IMR-90 (cell line): ENCODE results near the gene AIDA. TPM values are rescaled to one million over a fixed set of nuclear protein-coding genes. Genes with fewer than 3 reads are reported as not detected.
A peak's percentile ranks its signal among the peaks of the same experiment; 100 is the strongest.

Experiments
- ATAC-seq: fragments of 200-7000 bp; cut with Tn5 transposase; 2 replicates; pipeline ENCODE4 v1.9.1; 2020; ENCODE audit warnings: low read depth, mild to moderate bottlenecking, moderate library complexity
- Bru-seq: library from RNA; stranded (reverse); fragments of 400-500 nt; gene quantifications from one replicate; lab custom pipeline; 2021; lab: Mats Ljungman, UMichigan
- BruChase-seq, 2 experiments: library from RNA; stranded (reverse); fragments of 400-500 nt; gene quantifications; one replicate each; lab custom pipeline; 2021; lab: Mats Ljungman, UMichigan
- BruUV-seq: library from RNA; stranded (reverse); fragments of 400-500 nt; replicated peaks from 2 replicates; lab custom pipeline; 2021; lab: Mats Ljungman, UMichigan
- CTCF ChIA-PET: fragments of 300-600 bp; formaldehyde crosslinking; extraction: SDS; loops from one replicate; lab custom pipeline; 2021; ENCODE audit warnings: antibody characterized with exemption; lab: Yijun Ruan, JAX
- POLR2A ChIA-PET: fragments of 300-600 bp; sonication (Branson Sonifier 250); formaldehyde crosslinking; loops from one replicate; lab custom pipeline; 2022; ENCODE audit warnings: antibody characterized with exemption; ENCODE audit not compliant: unreplicated experiment; lab: Charles Lee
- DNase-seq: peaks from one replicate; pipeline ENCODE4 v3.0.0; 2013
- H2AFZ ChIP-seq: replicated peaks from 2 replicates; pipeline ENCODE3; 2013; ENCODE audit warnings: low read length, mild to moderate bottlenecking; ENCODE audit not compliant: poor library complexity
- H2AK5ac ChIP-seq: 2 replicates; pipeline ENCODE4 v1.6.1; 2013; ENCODE audit warnings: low read depth, low read length, inconsistent platforms
- H2AK9ac ChIP-seq: replicated peaks from 2 replicates; pipeline ENCODE3; 2013; ENCODE audit warnings: mild to moderate bottlenecking, low read depth, low read length, moderate library complexity; ENCODE audit not compliant: poor library complexity
- H2BK120ac ChIP-seq: 2 replicates; pipeline ENCODE4 v1.6.1; 2013; ENCODE audit warnings: low read depth, low read length, inconsistent platforms
- H2BK15ac ChIP-seq: 3 replicates; pipeline ENCODE4 v1.6.1; 2013; ENCODE audit warnings: low read depth, low read length, inconsistent platforms
- H2BK20ac ChIP-seq: 2 replicates; pipeline ENCODE4 v1.6.1; 2013; ENCODE audit warnings: low read depth, mild to moderate bottlenecking, inconsistent platforms, low read length, moderate library complexity
- H2BK5ac ChIP-seq: 2 replicates; pipeline ENCODE4 v1.6.1; 2013; ENCODE audit warnings: mild to moderate bottlenecking, low read depth, low read length, inconsistent platforms; ENCODE audit not compliant: poor library complexity, severe bottlenecking
- H3K14ac ChIP-seq: replicated peaks from 2 replicates; pipeline ENCODE4 v1.6.1; 2013; ENCODE audit warnings: low read depth, low read length, inconsistent platforms
- H3K18ac ChIP-seq: 2 replicates; pipeline ENCODE4 v1.6.1; 2013; ENCODE audit warnings: low read depth, low read length, control low read depth
- H3K23ac ChIP-seq: 2 replicates; pipeline ENCODE4 v1.6.1; 2013; ENCODE audit warnings: low read depth, low read length, inconsistent platforms
- H3K27ac ChIP-seq: 2 replicates; pipeline ENCODE4 v1.5.1; 2013; ENCODE audit warnings: mild to moderate bottlenecking, control low read depth, low read length; ENCODE audit not compliant: insufficient read depth
- H3K27me3 ChIP-seq: 2 replicates; pipeline ENCODE4 v1.6.1; 2013; ENCODE audit warnings: low read length; ENCODE audit not compliant: control insufficient read depth, insufficient read depth
- H3K36me3 ChIP-seq: 2 replicates; pipeline ENCODE4 v1.6.1; 2013; ENCODE audit warnings: low read length, mixed read lengths; ENCODE audit not compliant: control insufficient read depth, insufficient read depth
- H3K4ac ChIP-seq: 2 replicates; pipeline ENCODE4 v1.6.1; 2013; ENCODE audit warnings: low read depth, low read length, inconsistent platforms
- H3K4me1 ChIP-seq: 2 replicates; pipeline ENCODE4 v1.6.1; 2013; ENCODE audit warnings: low read length, mixed read lengths; ENCODE audit not compliant: control insufficient read depth, insufficient read depth
- H3K4me2 ChIP-seq: 2 replicates; pipeline ENCODE4 v1.6.1; 2013; ENCODE audit warnings: low read depth, mild to moderate bottlenecking, control low read depth, low read length, moderate library complexity
- H3K4me3 ChIP-seq: 2 replicates; pipeline ENCODE4 v1.5.1; 2013; ENCODE audit warnings: low read depth, mild to moderate bottlenecking, control low read depth, low read length, moderate library complexity; ENCODE audit not compliant: insufficient read depth
- H3K56ac ChIP-seq: 2 replicates; pipeline ENCODE4 v1.6.1; 2013; ENCODE audit warnings: low read length, inconsistent platforms; ENCODE audit not compliant: insufficient read depth; ENCODE audit errors: extremely low read depth
- H3K79me1 ChIP-seq, 2 experiments: 2 replicates each; pipeline ENCODE4 v1.6.1; 2013; ENCODE audit warnings: low read length in 2 of 2, inconsistent platforms in 1 of 2, low read depth in 1 of 2
- H3K9ac ChIP-seq: 2 replicates; pipeline ENCODE4 v1.6.1; 2013; ENCODE audit warnings: low read depth, low read length, control low read depth
- H3K9me1 ChIP-seq: 2 replicates; pipeline ENCODE4 v1.6.1; 2013; ENCODE audit warnings: low read length, inconsistent platforms; ENCODE audit not compliant: insufficient read depth
- H3K9me3 ChIP-seq: 2 replicates; pipeline ENCODE4 v1.6.1; 2013; ENCODE audit warnings: low read length; ENCODE audit not compliant: control insufficient read depth, insufficient read depth
- H4K20me1 ChIP-seq: 2 replicates; pipeline ENCODE4 v1.6.1; 2013; ENCODE audit warnings: low read length, inconsistent platforms; ENCODE audit not compliant: insufficient read depth
- H4K5ac ChIP-seq: 2 replicates; pipeline ENCODE4 v1.6.1; 2013; ENCODE audit warnings: mild to moderate bottlenecking, low read depth, low read length, control low read depth
- H4K8ac ChIP-seq, 2 experiments: 2 replicates each; pipeline ENCODE4 v1.6.1; 2013; ENCODE audit warnings: low read depth in 2 of 2, low read length in 2 of 2, control low read depth in 1 of 2, inconsistent platforms in 1 of 2
- H4K91ac ChIP-seq: 2 replicates; pipeline ENCODE4 v1.6.1; 2013; ENCODE audit warnings: low read depth, low read length, inconsistent platforms; ENCODE audit not compliant: insufficient read depth
- CEBPB ChIP-seq: IDR thresholded peaks from 2 replicates; pipeline ENCODE4 v1.6.1; 2012; ENCODE audit warnings: low read depth, low read length, improper control_type of control experiment
- CHD1 ChIP-seq: IDR thresholded peaks from 2 replicates; pipeline ENCODE4 v1.6.1; 2012; ENCODE audit warnings: low read depth, low read length, improper control_type of control experiment
- CTCF ChIP-seq: conservative IDR thresholded peaks from 2 replicates; pipeline ENCODE4 v1.5.1; 2012; ENCODE audit warnings: mild to moderate bottlenecking, low read depth, low read length, improper control_type of control experiment
- MAFK ChIP-seq: IDR thresholded peaks from 2 replicates; pipeline ENCODE4 v1.6.1; 2012; ENCODE audit warnings: low read depth, low read length, improper control_type of control experiment
- NFE2L2 ChIP-seq: fragments of 150-350 bp; IDR thresholded peaks from 2 replicates; pipeline ENCODE4 v1.6.1; 2016; ENCODE audit warnings: low read depth, mild to moderate bottlenecking, low read length
- POLR2A ChIP-seq: IDR thresholded peaks from 2 replicates; pipeline ENCODE4 v1.6.1; 2012; ENCODE audit warnings: mild to moderate bottlenecking, low read depth, low read length
- RFX5 ChIP-seq: IDR thresholded peaks from 2 replicates; pipeline ENCODE4 v1.8.0; 2012; ENCODE audit warnings: low read depth, mild to moderate bottlenecking, low read length, moderate library complexity
- SMC3 ChIP-seq: fragments of 150-350 bp; IDR thresholded peaks from 2 replicates; pipeline ENCODE4 v1.6.1; 2016; ENCODE audit warnings: low read depth, mild to moderate bottlenecking, antibody characterized with exemption, low read length, moderate library complexity
- USF2 ChIP-seq: fragments of 150-350 bp; IDR thresholded peaks from 2 replicates; pipeline ENCODE4 v1.6.1; 2017; ENCODE audit warnings: mild to moderate bottlenecking, antibody characterized with exemption, low read length, low read depth
- WGBS, 2 experiments: methylation state at CpG; one replicate each; pipeline versions ENCODE4 v1.1.5 to v1.1.7; 2013; ENCODE audit warnings: missing lambda C conversion rate in 2 of 2; ENCODE audit not compliant: insufficient read length in 1 of 2; ENCODE audit errors: extremely low coverage in 2 of 2; 5-methylcytosine and 5-hydroxymethylcytosine counted together
- dilution Hi-C: fragments of 300-500 bp; cut with HindIII; formaldehyde crosslinking; loops from one replicate; pipeline ENCODE4 v1.14.3; 2018; ENCODE audit warnings: low sequenced_read_pairs; ENCODE audit not compliant: unreplicated experiment
- in situ Hi-C: fragments of 300-500 bp; cut with MboI; formaldehyde crosslinking; loops from 3 replicates; pipeline ENCODE4 v1.14.3; 2019; ENCODE audit warnings: low sequenced_read_pairs, inconsistent platforms, mixed read lengths
- intact Hi-C: fragments of 100-400 bp; cut with micrococcal nuclease; formaldehyde crosslinking; loops from 2 replicates; pipeline ENCODE4 v1.10.0; 2022
- long read RNA-seq: library from polyadenylated mRNA; unstranded; transcript quantifications from one replicate; pipeline ENCODE4 v2.0.0, GENCODE V29; 2021; ENCODE audit not compliant: unreplicated experiment
- polyA plus RNA-seq, 3 experiments: library from polyadenylated mRNA; depleted of rRNA; stranded (reverse); fragments of >200 nt; gene quantifications; 2 replicates each; pipeline ENCODE4 v1.2.3, GENCODE V29; 2012; ENCODE audit warnings: low replicate concordance in 1 of 3
- total RNA-seq: library from RNA; depleted of rRNA; stranded (reverse); fragments of >200 nt; gene quantifications from 2 replicates; pipeline ENCODE4 v1.2.3, GENCODE V29; 2012; rRNA removed
- TF ChIP-seq, protein P1 (sequence below): fragments of 150-350 bp; IDR thresholded peaks from 2 replicates; pipeline ENCODE4 v1.6.1; 2016; ENCODE audit warnings: low read depth, mild to moderate bottlenecking, low read length, moderate library complexity, borderline replicate concordance

Gene AIDA
- total RNA-seq (47.9 and 71.4 TPM in 2 replicates), polyA plus RNA-seq (2012; rRNA removed) (34.3 and 48.6 TPM in 2 replicates), Bru-seq, nascent RNA (percentile 62 among the genes with signal in this experiment), BruChase-seq, experiment 1, labeled RNA remaining after a 6-hour chase (percentile 67 among the genes with signal in this experiment), BruChase-seq, experiment 2, labeled RNA remaining after a 2-hour chase (percentile 62 among the genes with signal in this experiment)
- polyA plus RNA-seq (2012; cell fraction: cytosol; rRNA removed), result 7.9 and 10.9 TPM in 2 replicates
- 2.6 and 14.3 TPM in 2 replicates for polyA plus RNA-seq (2012; cell fraction: nucleus; rRNA removed; ENCODE audit: low replicate concordance)
- long read RNA-seq, transcript AIDA-201 (10 exons, 3,008 nt), result major isoform, 91 of 102 reads
- long read RNA-seq, partial matches to known transcripts, result 2 of 102 reads
- long read RNA-seq, other reads (novel, unspliced or antisense), result 9 of 102 reads

GRCh38 chr1:222712253-222713090 lies at the start of gene AIDA, which contains the start of gene BROX:
AIDA (minus strand) TSS chr1:222712491; CDS start chr1:222712317, 174 bp downstream.
BROX (plus strand) TSS chr1:222712564; CDS start chr1:222715700, 3,136 bp downstream.
- intact Hi-C loops, result loop anchor here (1.0 kb wide), 1 partner anchor 247 kb away; no protein-coding TSS in a partner anchor
- in situ Hi-C loops, result no loop called here
- Histone ChIP-seq H3K9me1 (no peaks in the 10 kb centered on the region; the same call in 1 of the 2 replicates), H3K9ac (peak within 1 kb of the TSS; percentile 99), H3K18ac (peak within 1 kb of the TSS; percentile 98), H2AFZ (peak within 1 kb of the TSS; percentile 99), H3K23ac (peak within 1 kb of the TSS; percentile 97), H3K79me1 (peaks cover 9 to 51% of the 10 kb centered on the region in 2 experiments; a peak in 2 of 4 replicates), H2BK5ac (peak within 1 kb of the TSS; percentile 99), H3K56ac (peak within 1 kb of the TSS; percentile 99), H3K4me1 (no peaks in the 10 kb centered on the region), H4K5ac (peak within 1 kb of the TSS; percentile 99), H4K20me1 (no peaks in the 10 kb centered on the region; the same call in 1 of the 2 replicates), H2AK9ac (peak within 1 kb of the TSS; percentile 98), H2BK120ac (peak within 1 kb of the TSS; percentile 95), H2BK20ac (peak within 1 kb of the TSS; percentile 86; the same call in 1 of the 2 replicates), H2AK5ac (peak within 1 kb of the TSS; percentile 75), H3K4me2 (peak within 1 kb of the TSS; percentile 93), H4K8ac (peak within 1 kb of the TSS; percentile 95 to 100), H3K9me3 (no peaks in the 10 kb centered on the region), H2BK15ac (peak within 1 kb of the TSS; percentile 88; the same call in 1 of the 3 replicates), H3K14ac (peak within 1 kb of the TSS; percentile 99), H3K27me3 (no peaks in the 10 kb centered on the region), H3K4ac (peak within 1 kb of the TSS; percentile 98), H4K91ac (peak within 1 kb of the TSS; percentile 98), H3K36me3 (peaks cover 3% of the 10 kb centered on the region), H3K4me3 (peak within 1 kb of the TSS; percentile 92), H3K27ac (peak within 1 kb of the TSS; percentile 100)
- CTCF ChIA-PET, result no interaction called here
- TSS peak; percentile 39 for BruUV-seq
- WGBS, 2 experiments, result 0% methylated on average over 7 of the region's 62 CpGs; no CpG with 5 or more reads in 1 of the 2 experiments
- DNase-seq (peak; percentile 76), ATAC-seq (peak; percentile 88)
- dilution Hi-C loops, result no loop called here
- POLR2A ChIA-PET, result no interaction called here
- TF ChIP-seq MAFK (no peak), RFX5 (no peak), CHD1 (no peak), CTCF (no peak), CEBPB (0 out of 2 replicates have a peak, but pooled peaks have one; percentile 39), USF2 (peak; percentile 97), POLR2A (peak; percentile 52; the same call in 1 of the 2 replicates), NFE2L2 (no peak), SMC3 (no peak)
- TF ChIP-seq, protein P1, sequence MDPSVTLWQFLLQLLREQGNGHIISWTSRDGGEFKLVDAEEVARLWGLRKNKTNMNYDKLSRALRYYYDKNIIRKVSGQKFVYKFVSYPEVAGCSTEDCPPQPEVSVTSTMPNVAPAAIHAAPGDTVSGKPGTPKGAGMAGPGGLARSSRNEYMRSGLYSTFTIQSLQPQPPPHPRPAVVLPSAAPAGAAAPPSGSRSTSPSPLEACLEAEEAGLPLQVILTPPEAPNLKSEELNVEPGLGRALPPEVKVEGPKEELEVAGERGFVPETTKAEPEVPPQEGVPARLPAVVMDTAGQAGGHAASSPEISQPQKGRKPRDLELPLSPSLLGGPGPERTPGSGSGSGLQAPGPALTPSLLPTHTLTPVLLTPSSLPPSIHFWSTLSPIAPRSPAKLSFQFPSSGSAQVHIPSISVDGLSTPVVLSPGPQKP, result no peak
